GM23338 (cell line): ENCODE measurements around the gene QRFP. TPM values are rescaled to one million over a fixed set of nuclear protein-coding genes. Genes with fewer than 3 reads are reported as not detected.

Experiments used
- ATAC-seq: fragments of 200-7000 bp; cut with Tn5 transposase; 3 replicates; pipeline ENCODE4 v1.9.1; 2020
- DNase-seq: peaks from one replicate; pipeline ENCODE4 v3.0.0-alpha.2; 2015; ENCODE audit warnings: low spot score
- H2AFZ ChIP-seq: fragments of 200-600 bp; sonication (generic); 2 replicates; pipeline ENCODE4 v1.8.0; 2016; ENCODE audit warnings: antibody characterized with exemption, mild to moderate bottlenecking, moderate library complexity
- H3F3A ChIP-seq: fragments of 200-600 bp; sonication (generic); replicated peaks from 2 replicates; pipeline ENCODE4 v1.8.0; 2017; ENCODE audit warnings: antibody characterized with exemption, mixed run types, low read depth
- H3K27ac ChIP-seq: fragments of 200-600 bp; sonication (generic); 2 replicates; pipeline ENCODE4 v1.6.1; 2016; ENCODE audit warnings: low read depth
- H3K27me3 ChIP-seq: fragments of 200-600 bp; sonication (generic); 2 replicates; pipeline ENCODE4 v1.8.0; 2016; ENCODE audit warnings: mild to moderate bottlenecking, mixed run types, moderate library complexity; ENCODE audit not compliant: insufficient read depth
- H3K36me3 ChIP-seq: fragments of 200-600 bp; sonication (generic); 2 replicates; pipeline ENCODE4 v1.8.0; 2016; ENCODE audit warnings: mild to moderate bottlenecking; ENCODE audit not compliant: insufficient read depth
- H3K4me1 ChIP-seq: fragments of 200-600 bp; sonication (generic); 2 replicates; pipeline ENCODE4 v1.8.0; 2016; ENCODE audit warnings: mild to moderate bottlenecking, moderate library complexity; ENCODE audit not compliant: insufficient read depth
- H3K4me2 ChIP-seq: fragments of 200-600 bp; sonication (generic); 2 replicates; pipeline ENCODE4 v1.7.1; 2017; ENCODE audit warnings: mixed run types
- H3K4me3 ChIP-seq: fragments of 200-600 bp; sonication (generic); 2 replicates; pipeline ENCODE4 v1.6.1; 2016; ENCODE audit warnings: mixed run types
- H3K79me2 ChIP-seq: fragments of 200-600 bp; sonication (generic); replicated peaks from 2 replicates; pipeline ENCODE4 v1.8.0; 2017; ENCODE audit warnings: mild to moderate bottlenecking; ENCODE audit not compliant: insufficient read depth
- H3K9me2 ChIP-seq: fragments of 200-600 bp; sonication (generic); 2 replicates; pipeline ENCODE4 v1.8.0; 2017; ENCODE audit not compliant: insufficient read depth
- H4K20me1 ChIP-seq: fragments of 200-600 bp; sonication (generic); replicated peaks from 2 replicates; pipeline ENCODE4 v1.8.0; 2017; ENCODE audit warnings: mild to moderate bottlenecking; ENCODE audit not compliant: insufficient read depth
- H3K27ac Mint-ChIP-seq: 2 replicates; pipeline ENCODE4 v1.8.0; 2020; ENCODE audit warnings: inconsistent platforms, mild to moderate bottlenecking, moderate library complexity, mixed read lengths
- H3K27me3 Mint-ChIP-seq: 3 replicates; pipeline ENCODE4 v1.8.0; 2022; ENCODE audit warnings: low read depth, mild to moderate bottlenecking, moderate library complexity, mixed read lengths, inconsistent platforms; ENCODE audit not compliant: insufficient read depth, poor library complexity
- H3K36me3 Mint-ChIP-seq: 3 replicates; pipeline ENCODE4 v1.8.0; 2021; ENCODE audit warnings: low read depth, mild to moderate bottlenecking, inconsistent platforms, moderate library complexity, mixed read lengths
- H3K4me1 Mint-ChIP-seq: 3 replicates; pipeline ENCODE4 v1.8.0; 2020; ENCODE audit warnings: mild to moderate bottlenecking, inconsistent platforms, mixed read lengths
- H3K4me3 Mint-ChIP-seq: 3 replicates; pipeline ENCODE4 v1.8.0; 2021; ENCODE audit warnings: moderate library complexity, mild to moderate bottlenecking, inconsistent platforms, mixed read lengths
- H3K9me3 Mint-ChIP-seq: 3 replicates; pipeline ENCODE4 v1.8.0; 2020; ENCODE audit warnings: moderate library complexity, mild to moderate bottlenecking, inconsistent platforms, mixed read lengths
- CREB1 ChIP-seq: fragments of 250-450 bp; sonication (Bioruptor Pico); IDR thresholded peaks from 2 replicates; pipeline ENCODE4 v1.5.0; 2020; ENCODE audit warnings: low read depth, mild to moderate bottlenecking, moderate library complexity
- EZH2 ChIP-seq: fragments of 200-600 bp; sonication (generic); IDR thresholded peaks from one replicate; pipeline ENCODE4 v1.8.0; 2017; ENCODE audit warnings: antibody characterized with exemption, mild to moderate bottlenecking, low read depth; ENCODE audit not compliant: unreplicated experiment
- EZH2phosphoT487 ChIP-seq: fragments of 200-600 bp; sonication (generic); IDR thresholded peaks from one replicate; pipeline ENCODE4 v1.8.1; 2018; ENCODE audit warnings: antibody characterized with exemption; ENCODE audit not compliant: unreplicated experiment
- JUNB ChIP-seq: IDR thresholded peaks from one replicate; pipeline ENCODE4 v1.6.1; 2016; ENCODE audit warnings: antibody characterized with exemption; ENCODE audit not compliant: unreplicated experiment
- STAT1 ChIP-seq: IDR thresholded peaks from one replicate; pipeline ENCODE4 v1.6.1; 2016; ENCODE audit warnings: antibody characterized with exemption; ENCODE audit not compliant: unreplicated experiment
- ZNF114 ChIP-seq: fragments of 250-450 bp; sonication (Bioruptor Pico); IDR thresholded peaks from 2 replicates; pipeline ENCODE4 v1.5.0; 2020; ENCODE audit warnings: mild to moderate bottlenecking, moderate library complexity
- ZNF331 ChIP-seq: fragments of 250-450 bp; sonication (Bioruptor Pico); IDR thresholded peaks from 2 replicates; pipeline ENCODE4 v1.5.0; 2020; ENCODE audit warnings: low read depth, mild to moderate bottlenecking, moderate library complexity
- polyA plus RNA-seq: library from polyadenylated mRNA; unstranded; fragments of >200 nt; fragmentation: Nextera tagmentation; extraction: Ambion mirVana; gene quantifications from 2 replicates; pipeline ENCODE4 v1.2.1, GENCODE V29; 2016
- total RNA-seq: library from RNA; depleted of rRNA; stranded (reverse); fragments of >200 nt; shearing (Covaris generic); gene quantifications from 2 replicates; pipeline ENCODE4 v1.2.3, GENCODE V29; 2014
- TF ChIP-seq, protein P1 (sequence below): fragments of 250-450 bp; sonication (Bioruptor Pico); IDR thresholded peaks from 2 replicates; pipeline ENCODE4 v1.5.0; 2020; ENCODE audit warnings: mild to moderate bottlenecking, moderate library complexity
- TF ChIP-seq, protein P2 (sequence below), 2 experiments: fragments of 200-600 bp in 1 of 2; sonication (generic) in 1 of 2; conservative IDR thresholded peaks; 2 replicates each; pipeline versions ENCODE4 v1.5.1 to v1.6.1; 2016 to 2017; ENCODE audit warnings: antibody characterized with exemption in 2 of 2, low read depth in 2 of 2, mild to moderate bottlenecking in 2 of 2, moderate library complexity in 1 of 2

The QRFP gene
- total and polyA plus RNA-seq, 2 experiments from 2014 or later, result not detected

DNA sequence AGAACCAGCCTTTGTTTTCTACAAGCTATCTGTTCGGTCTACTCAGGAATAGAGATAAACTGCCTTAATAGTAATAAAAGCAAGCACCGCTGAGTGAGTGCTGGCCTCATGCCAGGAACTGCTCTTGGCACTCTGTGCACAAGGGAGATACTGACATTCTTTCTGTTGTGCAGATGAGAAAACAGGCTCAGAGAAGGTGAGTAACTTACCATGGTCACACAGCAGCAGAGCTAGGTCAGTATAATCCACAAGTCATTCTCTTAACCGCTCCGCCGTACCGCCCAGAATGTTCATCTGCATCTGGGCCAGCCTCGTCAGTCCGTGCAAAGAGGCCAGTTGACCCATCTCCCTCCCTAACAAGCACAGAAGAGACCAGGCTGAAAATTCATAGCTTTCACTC, 27.4 kb downstream of the QRFP start (continued):
- TF ChIP-seq, protein P1, sequence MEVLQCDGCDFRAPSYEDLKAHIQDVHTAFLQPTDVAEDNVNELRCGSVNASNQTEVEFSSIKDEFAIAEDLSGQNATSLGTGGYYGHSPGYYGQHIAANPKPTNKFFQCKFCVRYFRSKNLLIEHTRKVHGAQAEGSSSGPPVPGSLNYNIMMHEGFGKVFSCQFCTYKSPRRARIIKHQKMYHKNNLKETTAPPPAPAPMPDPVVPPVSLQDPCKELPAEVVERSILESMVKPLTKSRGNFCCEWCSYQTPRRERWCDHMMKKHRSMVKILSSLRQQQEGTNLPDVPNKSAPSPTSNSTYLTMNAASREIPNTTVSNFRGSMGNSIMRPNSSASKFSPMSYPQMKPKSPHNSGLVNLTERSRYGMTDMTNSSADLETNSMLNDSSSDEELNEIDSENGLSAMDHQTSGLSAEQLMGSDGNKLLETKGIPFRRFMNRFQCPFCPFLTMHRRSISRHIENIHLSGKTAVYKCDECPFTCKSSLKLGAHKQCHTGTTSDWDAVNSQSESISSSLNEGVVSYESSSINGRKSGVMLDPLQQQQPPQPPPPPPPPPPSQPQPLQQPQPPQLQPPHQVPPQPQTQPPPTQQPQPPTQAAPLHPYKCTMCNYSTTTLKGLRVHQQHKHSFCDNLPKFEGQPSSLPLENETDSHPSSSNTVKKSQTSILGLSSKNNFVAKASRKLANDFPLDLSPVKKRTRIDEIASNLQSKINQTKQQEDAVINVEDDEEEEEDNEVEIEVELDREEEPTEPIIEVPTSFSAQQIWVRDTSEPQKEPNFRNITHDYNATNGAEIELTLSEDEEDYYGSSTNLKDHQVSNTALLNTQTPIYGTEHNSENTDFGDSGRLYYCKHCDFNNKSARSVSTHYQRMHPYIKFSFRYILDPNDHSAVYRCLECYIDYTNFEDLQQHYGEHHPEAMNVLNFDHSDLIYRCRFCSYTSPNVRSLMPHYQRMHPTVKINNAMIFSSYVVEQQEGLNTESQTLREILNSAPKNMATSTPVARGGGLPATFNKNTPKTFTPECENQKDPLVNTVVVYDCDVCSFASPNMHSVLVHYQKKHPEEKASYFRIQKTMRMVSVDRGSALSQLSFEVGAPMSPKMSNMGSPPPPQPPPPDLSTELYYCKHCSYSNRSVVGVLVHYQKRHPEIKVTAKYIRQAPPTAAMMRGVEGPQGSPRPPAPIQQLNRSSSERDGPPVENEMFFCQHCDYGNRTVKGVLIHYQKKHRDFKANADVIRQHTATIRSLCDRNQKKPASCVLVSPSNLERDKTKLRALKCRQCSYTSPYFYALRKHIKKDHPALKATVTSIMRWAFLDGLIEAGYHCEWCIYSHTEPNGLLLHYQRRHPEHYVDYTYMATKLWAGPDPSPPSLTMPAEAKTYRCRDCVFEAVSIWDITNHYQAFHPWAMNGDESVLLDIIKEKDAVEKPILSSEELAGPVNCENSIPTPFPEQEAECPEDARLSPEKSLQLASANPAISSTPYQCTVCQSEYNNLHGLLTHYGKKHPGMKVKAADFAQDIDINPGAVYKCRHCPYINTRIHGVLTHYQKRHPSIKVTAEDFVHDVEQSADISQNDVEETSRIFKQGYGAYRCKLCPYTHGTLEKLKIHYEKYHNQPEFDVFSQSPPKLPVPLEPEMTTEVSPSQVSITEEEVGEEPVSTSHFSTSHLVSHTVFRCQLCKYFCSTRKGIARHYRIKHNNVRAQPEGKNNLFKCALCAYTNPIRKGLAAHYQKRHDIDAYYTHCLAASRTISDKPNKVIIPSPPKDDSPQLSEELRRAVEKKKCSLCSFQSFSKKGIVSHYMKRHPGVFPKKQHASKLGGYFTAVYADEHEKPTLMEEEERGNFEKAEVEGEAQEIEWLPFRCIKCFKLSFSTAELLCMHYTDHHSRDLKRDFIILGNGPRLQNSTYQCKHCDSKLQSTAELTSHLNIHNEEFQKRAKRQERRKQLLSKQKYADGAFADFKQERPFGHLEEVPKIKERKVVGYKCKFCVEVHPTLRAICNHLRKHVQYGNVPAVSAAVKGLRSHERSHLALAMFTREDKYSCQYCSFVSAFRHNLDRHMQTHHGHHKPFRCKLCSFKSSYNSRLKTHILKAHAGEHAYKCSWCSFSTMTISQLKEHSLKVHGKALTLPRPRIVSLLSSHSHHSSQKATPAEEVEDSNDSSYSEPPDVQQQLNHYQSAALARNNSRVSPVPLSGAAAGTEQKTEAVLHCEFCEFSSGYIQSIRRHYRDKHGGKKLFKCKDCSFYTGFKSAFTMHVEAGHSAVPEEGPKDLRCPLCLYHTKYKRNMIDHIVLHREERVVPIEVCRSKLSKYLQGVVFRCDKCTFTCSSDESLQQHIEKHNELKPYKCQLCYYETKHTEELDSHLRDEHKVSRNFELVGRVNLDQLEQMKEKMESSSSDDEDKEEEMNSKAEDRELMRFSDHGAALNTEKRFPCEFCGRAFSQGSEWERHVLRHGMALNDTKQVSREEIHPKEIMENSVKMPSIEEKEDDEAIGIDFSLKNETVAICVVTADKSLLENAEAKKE, result no peak

DNA sequence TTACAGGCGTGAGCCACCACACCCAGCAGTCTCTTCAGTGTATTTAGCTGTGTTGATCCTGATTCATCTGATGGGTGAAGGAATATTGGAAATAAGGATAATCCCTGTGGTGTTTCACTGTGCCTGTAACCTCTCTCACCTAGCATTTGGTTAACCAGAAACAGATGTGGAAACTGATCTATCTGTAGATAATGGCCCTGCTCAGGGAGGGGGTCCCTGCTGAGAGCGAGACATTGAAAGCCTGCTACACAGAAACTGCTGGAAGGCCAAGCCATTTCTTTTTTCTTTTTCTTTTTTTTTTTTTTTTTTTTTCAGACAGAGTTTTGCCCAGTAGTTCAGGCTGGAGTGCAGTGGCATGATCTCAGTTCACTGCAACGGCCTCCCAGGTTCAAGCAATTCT, 28.4 kb downstream of the QRFP start:
- Mint-ChIP-seq H3K36me3 (peaks cover 43% of the 10 kb centered on the region), H3K9me3 (no peaks in the 10 kb centered on the region), H3K27ac (no peak overlapping the region), H3K4me1 (no peaks in the 10 kb centered on the region; the same call in 1 of the 3 replicates), H3K27me3 (no peaks in the 10 kb centered on the region), H3K4me3 (no peak overlapping the region)
- DNase-seq (no peak), ATAC-seq (no peak)
- H3K4me2 ChIP-seq, result no peak overlapping the region
- H3K36me3 ChIP-seq, result peaks cover 17% of the 10 kb centered on the region
- no peaks in the 10 kb centered on the region for H3K9me2 ChIP-seq
- H3F3A ChIP-seq, result 0 out of 2 replicates have a peak, but pooled peaks cover 5% of the 10 kb centered on the region
- no peak overlapping the region for H3K27ac ChIP-seq
- no peaks in the 10 kb centered on the region for H3K4me1 ChIP-seq
- no peak overlapping the region for H3K4me3 ChIP-seq
- H3K79me2 ChIP-seq, result peaks cover 64% of the 10 kb centered on the region
- H2AFZ ChIP-seq, result no peak overlapping the region
- no peaks in the 10 kb centered on the region for H3K27me3 ChIP-seq
- H4K20me1 ChIP-seq, result peaks cover 12% of the 10 kb centered on the region
- TF ChIP-seq CREB1 (no peak), EZH2phosphoT487 (no peak), ZNF331 (CRISPR knock-in tag) (no peak), STAT1 (no peak), ZNF114 (CRISPR knock-in tag) (no peak), JUNB (no peak), EZH2 (no peak)
- TF ChIP-seq, protein P2, sequence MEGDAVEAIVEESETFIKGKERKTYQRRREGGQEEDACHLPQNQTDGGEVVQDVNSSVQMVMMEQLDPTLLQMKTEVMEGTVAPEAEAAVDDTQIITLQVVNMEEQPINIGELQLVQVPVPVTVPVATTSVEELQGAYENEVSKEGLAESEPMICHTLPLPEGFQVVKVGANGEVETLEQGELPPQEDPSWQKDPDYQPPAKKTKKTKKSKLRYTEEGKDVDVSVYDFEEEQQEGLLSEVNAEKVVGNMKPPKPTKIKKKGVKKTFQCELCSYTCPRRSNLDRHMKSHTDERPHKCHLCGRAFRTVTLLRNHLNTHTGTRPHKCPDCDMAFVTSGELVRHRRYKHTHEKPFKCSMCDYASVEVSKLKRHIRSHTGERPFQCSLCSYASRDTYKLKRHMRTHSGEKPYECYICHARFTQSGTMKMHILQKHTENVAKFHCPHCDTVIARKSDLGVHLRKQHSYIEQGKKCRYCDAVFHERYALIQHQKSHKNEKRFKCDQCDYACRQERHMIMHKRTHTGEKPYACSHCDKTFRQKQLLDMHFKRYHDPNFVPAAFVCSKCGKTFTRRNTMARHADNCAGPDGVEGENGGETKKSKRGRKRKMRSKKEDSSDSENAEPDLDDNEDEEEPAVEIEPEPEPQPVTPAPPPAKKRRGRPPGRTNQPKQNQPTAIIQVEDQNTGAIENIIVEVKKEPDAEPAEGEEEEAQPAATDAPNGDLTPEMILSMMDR (conservative IDR thresholded peaks at IDR 0.05; ENCODE audit: low read depth in 2 of 2), result no peak
- TF ChIP-seq, protein P1, result no peak
